GM19468 (cell line): ENCODE measurements around the gene EME1.

Experiments
- ATAC-seq: cut with Tn5 transposase; IDR thresholded peaks from one replicate; pipeline ENCODE4 v1.9.1; 2021; ENCODE audit warnings: mild to moderate bottlenecking, moderate library complexity, moderate number of reproducible peaks; ENCODE audit not compliant: unreplicated experiment; ENCODE audit errors: extremely low read depth

The EME1 gene

GRCh38 chr17:50361561-50362480 is 11.2 kb upstream of the EME1 start:
- ATAC-seq = no peak

DNA sequence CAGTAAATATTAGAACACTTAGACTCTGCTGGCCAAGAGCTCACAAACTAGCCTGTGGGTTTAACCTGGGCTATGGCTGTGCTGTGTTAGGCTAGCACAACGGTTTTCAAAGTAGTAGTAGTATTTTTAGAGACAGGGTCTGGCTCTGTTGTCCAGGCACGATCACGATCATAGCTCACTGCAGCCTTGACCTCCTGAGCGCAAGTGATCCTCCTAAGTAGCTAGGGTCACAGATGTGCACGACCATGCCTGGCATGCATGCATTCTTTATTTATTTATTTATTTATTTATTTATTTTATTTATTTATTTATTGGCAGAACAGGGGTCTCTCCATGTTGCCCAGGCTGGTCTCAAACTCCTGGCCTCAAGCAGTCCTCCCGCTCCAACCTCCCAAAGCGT is 10.4 kb upstream of the EME1 start:
- no peak for ATAC-seq

- ATAC-seq = no peak
Measured at GRCh38 chr17:50363217-50364060, 9.6 kb upstream of the EME1 start.

GRCh38 chr17:50364061-50364458 is 9.0 kb upstream of the EME1 start:
- no peak for ATAC-seq

DNA sequence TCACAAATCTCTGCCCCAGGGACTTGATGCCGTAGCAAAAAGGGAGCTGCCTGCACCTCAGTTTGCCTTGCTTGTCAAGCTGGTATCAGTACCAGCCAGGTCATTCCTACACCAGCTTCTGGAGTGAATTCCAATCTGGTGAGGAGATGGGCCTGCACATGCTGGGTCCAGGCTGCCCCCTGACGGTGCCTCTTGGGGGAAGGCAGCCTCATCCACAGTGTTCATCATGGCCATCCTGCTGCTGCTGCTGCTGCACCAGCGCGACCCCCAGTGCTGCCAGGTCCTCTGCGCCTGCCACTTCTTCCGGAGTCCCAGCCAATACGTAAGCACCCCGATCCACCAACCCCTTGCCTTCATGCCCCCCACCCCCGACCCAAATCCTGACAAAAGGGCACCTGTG is 8.3 kb upstream of the EME1 start:
- no peak for ATAC-seq

DNA sequence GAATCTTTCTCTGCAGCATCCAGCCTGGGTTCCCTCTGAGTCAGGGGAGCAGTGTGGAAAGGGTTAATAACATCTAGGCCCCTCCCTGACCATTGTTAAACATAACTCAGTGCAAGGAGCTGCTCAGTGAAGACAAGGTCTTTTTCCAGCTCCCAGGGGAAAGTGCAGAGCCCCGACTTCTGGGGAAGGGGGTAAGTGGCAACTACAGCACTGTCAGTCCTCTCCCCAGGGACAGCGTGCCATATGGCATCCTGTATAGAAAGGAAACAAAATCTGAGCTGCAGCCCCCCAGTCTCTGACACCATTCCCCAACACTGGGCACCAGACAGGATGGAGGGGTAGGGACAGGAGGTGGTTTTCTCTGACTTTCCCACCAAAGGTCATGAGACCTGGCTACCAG is 7.9 kb upstream of the EME1 start:
- no peak for ATAC-seq

DNA sequence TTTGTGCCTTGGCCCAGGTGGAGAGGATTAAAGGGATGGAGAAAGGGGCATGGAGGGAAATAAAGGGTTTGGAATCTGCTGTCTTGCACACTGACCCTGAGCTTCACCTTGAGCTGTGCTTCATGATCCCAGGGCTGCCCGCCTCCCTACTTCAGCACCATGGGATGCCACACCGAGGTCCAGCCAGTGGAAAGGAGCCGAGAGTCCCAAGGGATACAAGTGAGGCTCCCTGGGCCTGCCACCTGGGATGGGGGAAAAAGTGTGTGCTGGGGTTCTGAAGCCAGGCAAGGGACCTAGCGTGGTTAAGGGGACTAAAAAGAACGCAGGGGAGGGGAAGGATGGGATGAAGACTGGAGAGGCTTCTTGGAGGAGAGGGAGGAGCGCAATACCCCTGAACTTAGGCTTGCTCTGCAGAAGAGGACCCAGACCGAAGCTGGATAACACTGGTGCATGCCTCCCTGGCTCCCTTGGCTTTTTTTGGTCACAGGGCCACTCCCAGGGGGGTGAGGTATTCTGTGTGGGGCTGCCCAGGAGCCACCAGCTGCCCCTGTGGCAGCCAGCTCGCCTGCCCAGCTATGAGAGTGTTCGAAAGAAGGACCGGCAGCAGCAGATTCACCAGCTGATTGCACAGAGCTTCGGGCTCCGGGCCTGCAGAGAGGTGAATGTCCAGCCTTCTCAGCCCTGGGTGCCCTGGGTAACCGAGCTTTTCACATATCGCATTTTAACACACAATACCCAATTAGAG is 7.2 kb upstream of the EME1 start:
- no peak for ATAC-seq

DNA sequence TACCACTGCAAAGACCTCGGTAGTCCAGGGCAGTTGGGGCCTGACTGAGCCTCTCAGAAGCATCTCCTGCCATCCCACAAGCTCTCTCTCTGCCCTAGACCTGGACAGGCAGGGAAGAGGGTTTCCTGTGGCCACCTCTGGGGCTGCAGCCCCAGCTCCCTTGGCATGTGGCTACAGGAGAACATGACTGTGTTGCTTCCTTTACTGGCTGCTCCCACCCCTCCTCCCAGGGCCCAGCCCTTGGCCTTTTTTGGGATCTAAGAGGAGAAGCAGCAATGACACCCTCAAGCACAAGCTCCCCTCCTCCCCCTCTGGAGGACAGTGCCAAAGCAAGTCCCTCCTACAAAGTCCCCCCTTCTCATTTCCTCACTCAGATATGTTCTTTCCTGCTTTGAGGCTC is 5.6 kb upstream of the EME1 start:
- ATAC-seq = no peak

- ATAC-seq = no peak
Measured at GRCh38 chr17:50370052-50370451, 3.0 kb upstream of the EME1 start.

DNA sequence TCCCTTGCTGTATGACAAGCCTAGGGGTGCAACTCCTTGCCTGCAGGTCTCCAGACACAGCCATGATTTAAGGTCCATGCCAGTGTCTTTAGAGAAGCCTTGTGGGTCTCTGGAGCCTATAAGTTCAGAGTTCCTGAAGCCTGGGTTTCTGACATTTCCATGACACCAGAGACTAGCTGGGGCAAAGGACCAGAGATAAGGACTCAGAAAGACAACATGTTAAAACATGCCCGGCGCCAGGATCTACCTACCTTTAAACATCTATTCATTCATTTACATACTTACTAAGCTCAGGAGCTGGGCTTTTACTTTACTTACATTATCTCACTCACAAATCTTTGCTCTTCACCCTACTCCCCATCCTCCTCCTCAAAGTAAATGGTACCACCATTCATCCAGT is 1.5 kb upstream of the EME1 start:
- no peak for ATAC-seq

- no peak for ATAC-seq
Measured at GRCh38 chr17:50372222-50372757, 739 bp upstream of the EME1 start.

- ATAC-seq = no peak
Measured at GRCh38 chr17:50373705-50374104, 676 bp downstream of the EME1 start.

DNA sequence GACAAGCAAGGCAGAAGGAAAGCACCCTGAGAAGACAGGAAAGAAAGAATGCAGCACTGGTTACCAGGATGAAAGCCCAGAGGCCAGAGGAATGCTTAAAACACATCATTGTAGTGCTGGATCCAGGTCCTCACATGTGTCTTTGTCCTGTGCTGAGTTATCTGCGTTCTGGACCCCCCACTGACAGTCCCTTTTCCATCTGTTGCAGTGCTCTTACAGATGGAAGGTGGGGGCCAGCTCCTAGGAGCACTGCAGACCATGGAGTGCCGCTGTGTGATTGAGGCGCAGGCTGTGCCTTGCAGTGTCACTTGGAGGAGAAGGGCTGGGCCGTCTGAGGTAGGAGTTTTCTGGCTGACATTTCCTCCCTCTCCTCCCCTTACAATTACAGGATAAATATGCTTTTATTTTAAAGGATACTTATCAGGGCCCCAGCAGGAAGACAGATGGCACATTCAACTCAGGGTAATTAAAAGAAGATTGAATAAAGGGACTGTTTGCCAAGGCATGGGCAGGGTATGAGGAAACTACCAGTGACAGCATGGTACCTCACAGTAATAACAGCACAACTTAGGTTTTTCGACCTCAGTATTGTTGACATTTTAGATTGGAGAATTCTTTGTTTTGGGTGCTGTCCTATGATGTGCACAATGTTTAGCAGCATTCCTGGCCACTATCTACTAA is 3.0 kb downstream of the EME1 start:
- no peak for ATAC-seq

DNA sequence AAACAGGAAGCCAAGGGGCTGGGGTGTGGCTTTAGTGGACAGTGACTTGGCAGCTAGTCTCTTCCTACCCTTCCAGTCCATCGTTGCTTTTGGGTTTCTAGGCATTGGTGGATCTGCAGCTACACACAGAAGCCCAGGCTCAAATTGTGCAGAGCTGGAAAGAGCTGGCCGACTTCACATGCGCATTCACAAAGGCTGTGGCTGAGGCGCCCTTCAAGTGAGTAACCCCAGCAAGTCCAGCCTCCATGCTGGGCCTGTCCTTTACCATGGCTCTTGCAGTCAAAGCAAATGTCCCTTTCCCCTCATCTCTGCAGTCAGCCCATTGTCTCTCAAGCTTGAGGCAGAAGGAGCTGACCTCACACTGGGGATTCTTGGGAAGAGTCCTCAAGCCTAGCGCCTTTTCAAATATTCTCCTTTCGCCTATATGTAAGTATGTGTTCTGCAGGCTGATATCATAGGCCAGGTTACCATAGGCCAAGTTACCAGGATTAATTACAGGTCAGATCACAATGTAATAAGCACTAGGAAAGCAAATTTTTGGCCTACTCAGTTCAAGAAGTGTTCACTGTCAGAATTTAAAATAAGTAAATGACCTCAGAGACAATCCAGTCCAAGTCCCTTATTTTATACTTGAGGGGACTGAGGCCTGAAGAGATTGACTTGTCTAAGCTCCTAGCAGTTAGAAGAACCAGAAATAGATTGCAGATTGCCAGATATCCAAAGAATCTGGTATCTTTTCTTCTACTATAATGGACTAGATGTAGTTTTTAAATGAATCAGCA is 6.5 kb downstream of the EME1 start:
- ATAC-seq = no peak

DNA sequence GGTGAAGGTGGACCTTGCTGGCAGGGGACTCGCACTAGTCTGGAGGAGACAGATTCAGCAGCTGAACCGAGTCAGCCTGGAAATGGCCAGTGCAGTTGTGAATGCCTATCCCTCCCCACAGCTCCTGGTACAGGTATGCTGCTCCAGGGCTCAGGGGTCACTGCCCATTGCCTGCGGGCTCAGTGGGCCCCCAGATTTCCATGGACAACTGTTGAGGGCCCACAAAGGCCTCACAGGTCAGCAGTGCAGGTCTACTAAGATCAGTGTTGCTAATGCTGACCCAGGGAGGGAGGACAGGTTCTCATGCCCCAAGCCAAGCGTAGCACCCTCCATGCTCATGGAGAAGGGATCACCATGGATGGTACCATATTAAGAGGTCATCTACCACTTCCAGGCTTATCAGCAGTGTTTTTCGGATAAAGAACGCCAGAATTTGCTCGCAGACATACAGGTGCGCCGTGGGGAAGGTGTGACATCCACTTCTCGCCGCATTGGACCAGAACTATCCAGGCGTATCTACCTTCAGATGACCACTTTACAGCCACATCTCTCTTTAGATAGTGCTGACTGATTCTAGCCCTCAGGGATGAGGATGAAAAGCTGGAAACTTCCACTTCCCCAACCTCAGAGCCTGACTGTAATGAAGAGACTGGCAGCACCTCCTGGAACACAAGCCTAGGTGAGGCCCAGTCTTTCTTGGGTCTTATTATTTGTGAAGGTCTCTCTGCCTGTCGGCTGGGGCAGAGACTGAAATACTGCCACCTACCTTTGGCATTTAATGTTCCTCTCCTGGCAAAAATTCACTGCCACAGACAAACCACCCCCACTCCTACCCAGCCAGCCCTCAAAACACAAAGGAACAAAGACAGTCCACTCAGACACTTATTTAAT is 7.6 kb downstream of the EME1 start:
- ATAC-seq = no peak

- ATAC-seq = no peak
Measured at GRCh38 chr17:50381260-50381815, 8.3 kb downstream of the EME1 start.

- no peak for ATAC-seq
Measured at GRCh38 chr17:50381920-50382319, 8.9 kb downstream of the EME1 start.

DNA sequence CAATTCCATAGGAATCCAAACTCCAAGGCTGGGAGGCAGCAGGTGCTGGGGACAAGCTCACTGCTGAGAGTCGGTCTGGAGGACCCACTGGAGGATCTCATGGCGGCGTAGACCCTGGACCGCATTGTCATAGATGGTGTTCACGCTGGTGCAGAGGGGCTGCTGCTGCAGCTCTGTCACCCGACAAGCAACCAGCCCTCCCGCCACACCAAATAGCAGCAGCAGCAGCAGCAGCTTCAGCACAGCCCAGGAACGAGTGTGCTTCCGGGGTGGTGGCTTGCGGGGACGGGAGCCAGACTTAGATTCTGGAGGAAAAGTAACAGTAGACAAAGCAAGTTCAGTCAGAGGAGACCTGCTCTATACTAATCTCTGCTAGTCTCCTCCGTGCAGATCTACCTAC is 9.9 kb downstream of the EME1 start:
- ATAC-seq = no peak
